ENCODE results near the gene IMPA2. TPM values are rescaled to one million over a fixed set of nuclear protein-coding genes. Genes with fewer than 3 reads are reported as not detected.
A peak's percentile ranks its signal among the peaks of the same experiment; 100 is the strongest.

The IMPA2 gene
- total RNA-seq, 1 experiment from 2014 or later: 79.9 TPM

DNA sequence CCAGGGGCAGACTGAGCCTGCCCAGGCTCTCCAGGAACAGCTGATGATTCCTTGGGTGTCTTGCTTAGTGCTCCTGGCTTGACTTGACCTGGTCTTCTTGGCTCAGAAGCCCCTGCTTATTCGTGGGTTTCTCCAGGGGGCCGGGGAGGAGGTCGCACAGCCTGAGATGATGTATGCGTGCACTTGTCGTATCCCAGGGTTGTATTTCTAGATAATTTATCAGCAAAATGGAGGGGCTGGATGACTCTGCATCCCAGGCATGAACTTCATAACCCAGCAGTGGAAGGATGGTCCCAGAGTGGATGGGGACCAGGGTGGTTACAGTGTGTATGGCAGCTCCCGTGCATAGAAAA is 25.2 kb downstream of the IMPA2 start:
- intact Hi-C loops (cut with micrococcal nuclease; ENCODE audit: unreplicated experiment): no loop called here
- no peak overlapping the region for H3K4me3 Mint-ChIP-seq (ENCODE audit: unreplicated experiment)
- H3K4me1 Mint-ChIP-seq (ENCODE audit: low read depth, unreplicated experiment): peaks cover 13% of the 10 kb centered on the region
- peaks cover 37% of the 10 kb centered on the region for H3K36me3 Mint-ChIP-seq (ENCODE audit: insufficient read depth, unreplicated experiment)
- no peak for DNase-seq
- H3K9me3 Mint-ChIP-seq (ENCODE audit: unreplicated experiment): no peaks in the 10 kb centered on the region
- ChIA-PET CTCF (no interaction called here), POLR2A (no interaction called here)
- no peak overlapping the region for H3K4me3 ChIP-seq (ENCODE audit: low read depth, low read length)
- no peaks in the 10 kb centered on the region for H3K27me3 Mint-ChIP-seq (ENCODE audit: insufficient read depth, unreplicated experiment)
- no peaks in the 10 kb centered on the region for H3K9me3 ChIP-seq
- no TSS peak for BruUV-seq (replicated peaks)
- no peaks in the 10 kb centered on the region for H3K27me3 ChIP-seq (replicated peaks; ENCODE audit: control insufficient read depth, insufficient read depth, low read length)
- TF ChIP-seq, protein P1, sequence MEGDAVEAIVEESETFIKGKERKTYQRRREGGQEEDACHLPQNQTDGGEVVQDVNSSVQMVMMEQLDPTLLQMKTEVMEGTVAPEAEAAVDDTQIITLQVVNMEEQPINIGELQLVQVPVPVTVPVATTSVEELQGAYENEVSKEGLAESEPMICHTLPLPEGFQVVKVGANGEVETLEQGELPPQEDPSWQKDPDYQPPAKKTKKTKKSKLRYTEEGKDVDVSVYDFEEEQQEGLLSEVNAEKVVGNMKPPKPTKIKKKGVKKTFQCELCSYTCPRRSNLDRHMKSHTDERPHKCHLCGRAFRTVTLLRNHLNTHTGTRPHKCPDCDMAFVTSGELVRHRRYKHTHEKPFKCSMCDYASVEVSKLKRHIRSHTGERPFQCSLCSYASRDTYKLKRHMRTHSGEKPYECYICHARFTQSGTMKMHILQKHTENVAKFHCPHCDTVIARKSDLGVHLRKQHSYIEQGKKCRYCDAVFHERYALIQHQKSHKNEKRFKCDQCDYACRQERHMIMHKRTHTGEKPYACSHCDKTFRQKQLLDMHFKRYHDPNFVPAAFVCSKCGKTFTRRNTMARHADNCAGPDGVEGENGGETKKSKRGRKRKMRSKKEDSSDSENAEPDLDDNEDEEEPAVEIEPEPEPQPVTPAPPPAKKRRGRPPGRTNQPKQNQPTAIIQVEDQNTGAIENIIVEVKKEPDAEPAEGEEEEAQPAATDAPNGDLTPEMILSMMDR (IDR thresholded peaks at IDR 0.05; ENCODE audit: insufficient read depth in 1 of 2, low read depth in 1 of 2, low read length in 1 of 2, severe bottlenecking in 1 of 2, unreplicated experiment in 1 of 2): no peak
- no peak overlapping the region for H3K27ac Mint-ChIP-seq (ENCODE audit: unreplicated experiment)
- H3K4me1 ChIP-seq: peaks cover 10% of the 10 kb centered on the region
- peaks cover 1% of the 10 kb centered on the region for H3K36me3 ChIP-seq (ENCODE audit: control insufficient read depth, insufficient read depth, low read length)

DNA sequence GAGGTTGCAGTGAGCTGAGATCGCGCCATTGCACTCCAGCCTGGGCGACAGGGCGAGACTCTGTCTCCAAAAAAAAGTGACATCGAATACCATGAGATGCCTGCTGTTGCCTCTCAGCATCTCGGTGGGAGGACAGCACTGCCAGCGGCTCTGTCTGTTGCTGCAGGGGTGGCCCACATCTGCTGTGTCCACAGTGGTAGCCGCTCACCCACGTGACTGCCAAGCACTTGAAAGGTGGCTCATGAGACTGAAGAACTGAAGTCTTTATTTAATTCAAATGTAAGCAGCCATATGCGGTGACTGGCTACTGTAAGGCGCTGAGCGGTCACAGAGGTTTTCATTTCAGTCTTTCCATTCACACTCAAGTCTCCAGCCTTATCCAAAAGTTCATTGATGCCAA is 25.8 kb downstream of the IMPA2 start:
- H3K9me3 Mint-ChIP-seq (ENCODE audit: unreplicated experiment): no peaks in the 10 kb centered on the region
- H3K36me3 Mint-ChIP-seq (ENCODE audit: insufficient read depth, unreplicated experiment): peaks cover 37% of the 10 kb centered on the region
- no peak for DNase-seq
- H3K27me3 ChIP-seq (replicated peaks; ENCODE audit: control insufficient read depth, insufficient read depth, low read length): no peaks in the 10 kb centered on the region
- POLR2A ChIA-PET: no interaction called here
- no peaks in the 10 kb centered on the region; the same call in 1 of the 2 replicates for H3K36me3 ChIP-seq (ENCODE audit: control insufficient read depth, insufficient read depth, low read length)
- H3K4me3 Mint-ChIP-seq (ENCODE audit: unreplicated experiment): no peak overlapping the region
- no peaks in the 10 kb centered on the region for H3K27me3 Mint-ChIP-seq (ENCODE audit: insufficient read depth, unreplicated experiment)
- H3K27ac Mint-ChIP-seq (ENCODE audit: unreplicated experiment): no peak overlapping the region
- peaks cover 10% of the 10 kb centered on the region for H3K4me1 ChIP-seq
- TF ChIP-seq, protein P1 (IDR thresholded peaks at IDR 0.05; ENCODE audit: insufficient read depth in 1 of 2, low read depth in 1 of 2, low read length in 1 of 2, severe bottlenecking in 1 of 2, unreplicated experiment in 1 of 2): no peak
- intact Hi-C loops (cut with micrococcal nuclease; ENCODE audit: unreplicated experiment): no loop called here
- no peaks in the 10 kb centered on the region for H3K9me3 ChIP-seq
- H3K4me1 Mint-ChIP-seq (ENCODE audit: low read depth, unreplicated experiment): peaks cover 13% of the 10 kb centered on the region
- no peak overlapping the region for H3K4me3 ChIP-seq (ENCODE audit: low read depth, low read length)
- CTCF ChIA-PET: no interaction called here
- BruUV-seq (replicated peaks): no TSS peak

DNA sequence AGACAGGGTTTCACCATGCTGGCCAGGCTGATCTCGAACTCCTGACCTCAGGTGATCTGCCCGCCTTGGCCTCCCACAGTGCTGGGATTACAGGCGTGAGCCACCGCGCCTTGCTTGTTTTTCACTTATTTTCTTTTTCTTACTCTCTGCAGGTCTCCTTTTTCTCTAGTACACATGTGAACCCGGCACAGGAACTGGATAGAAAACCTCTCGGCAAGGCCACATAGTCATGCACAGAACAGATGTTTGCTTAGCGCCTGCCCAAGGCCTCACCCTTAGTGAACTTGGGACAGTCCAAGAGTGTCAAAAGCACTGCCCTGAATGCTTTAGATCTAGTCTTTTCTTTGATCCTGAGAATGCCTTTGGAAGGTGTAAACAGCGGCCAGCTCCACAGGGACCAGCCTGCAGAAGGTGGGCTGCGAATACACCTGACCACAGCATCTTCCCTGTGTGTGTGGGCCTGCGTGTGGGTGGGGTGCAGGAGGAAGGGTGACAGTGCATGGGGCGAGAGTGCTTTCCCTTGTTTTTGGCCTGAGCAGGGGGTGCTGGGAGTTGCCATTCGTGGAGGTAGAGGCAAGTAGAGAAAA is 27.0 kb downstream of the IMPA2 start:
- Histone ChIP-seq H3K4me3 (ENCODE audit: low read depth, low read length) (no peak overlapping the region), H3K9me3 (no peaks in the 10 kb centered on the region), H3K27me3 (replicated peaks; ENCODE audit: control insufficient read depth, insufficient read depth, low read length) (no peaks in the 10 kb centered on the region), H3K4me1 (peaks cover 10% of the 10 kb centered on the region), H3K36me3 (ENCODE audit: control insufficient read depth, insufficient read depth, low read length) (no peaks in the 10 kb centered on the region; the same call in 1 of the 2 replicates)
- Mint-ChIP-seq H3K27me3 (ENCODE audit: insufficient read depth, unreplicated experiment) (no peaks in the 10 kb centered on the region), H3K9me3 (ENCODE audit: unreplicated experiment) (no peaks in the 10 kb centered on the region), H3K36me3 (ENCODE audit: insufficient read depth, unreplicated experiment) (peaks cover 36% of the 10 kb centered on the region), H3K27ac (ENCODE audit: unreplicated experiment) (peak overlapping the region; percentile 55), H3K4me3 (ENCODE audit: unreplicated experiment) (no peak overlapping the region), H3K4me1 (ENCODE audit: low read depth, unreplicated experiment) (peaks cover 13% of the 10 kb centered on the region)
- TF ChIP-seq, protein P1 (IDR thresholded peaks at IDR 0.05; ENCODE audit: insufficient read depth in 1 of 2, low read depth in 1 of 2, low read length in 1 of 2, severe bottlenecking in 1 of 2, unreplicated experiment in 1 of 2): no peak
- ChIA-PET POLR2A (no interaction called here), CTCF (no interaction called here)
- BruUV-seq (replicated peaks): no TSS peak
- intact Hi-C loops (cut with micrococcal nuclease; ENCODE audit: unreplicated experiment): no loop called here
- peak; percentile 44 to 60 for DNase-seq

Measured in Caco-2 (cell line).